Measurements from ENCODE around the gene GRM7. TPM values are rescaled to one million over a fixed set of nuclear protein-coding genes. Genes with fewer than 3 reads are reported as not detected.

GRM7 gene
- total and polyA plus RNA-seq, 2 experiments from 2014 or later = 1.7 to 2.7 TPM

DNA sequence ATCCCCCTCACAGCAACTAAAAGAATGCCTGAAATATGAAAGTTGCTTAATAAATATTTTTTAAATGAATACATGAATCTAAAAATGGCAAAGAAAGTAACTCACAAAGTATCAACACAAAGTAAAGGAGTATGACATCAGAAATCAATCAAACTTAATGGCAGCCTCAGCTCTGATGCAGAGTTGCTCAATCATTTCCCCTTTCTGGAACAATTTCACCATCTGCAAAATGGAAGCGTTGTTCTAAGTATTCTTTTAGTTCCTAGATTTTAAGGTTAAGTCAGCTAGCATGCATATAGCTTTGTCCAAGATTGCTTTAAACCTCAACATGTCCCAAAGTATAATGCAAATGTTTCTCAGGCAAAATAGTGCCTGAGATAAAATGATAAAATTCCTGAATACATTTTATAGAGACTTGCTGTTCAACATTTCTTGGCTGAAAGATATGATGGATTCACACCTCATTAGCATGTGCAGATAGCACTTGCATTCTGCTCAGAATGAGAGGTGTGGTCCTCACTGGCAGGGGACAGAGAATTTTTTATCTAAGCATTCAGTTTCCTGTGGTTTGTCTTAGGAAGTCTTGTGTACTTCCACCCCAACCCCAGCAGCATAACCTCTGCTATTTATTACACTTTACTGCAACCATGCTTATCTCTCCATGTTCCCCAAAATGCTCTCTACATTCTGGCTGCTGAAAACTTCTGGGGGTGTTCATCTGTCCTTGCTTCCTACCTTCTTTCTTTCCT is 429.3 kb downstream of the GRM7 start:
- Histone ChIP-seq H3K4me2 (no peak overlapping the region), H3K27ac (no peak overlapping the region), H3K9me3 (ENCODE audit: low read depth) (no peaks in the 10 kb centered on the region), H3K4me3 (no peak overlapping the region), H4K20me1 (ENCODE audit: insufficient read depth, poor library complexity, severe bottlenecking) (no peaks in the 10 kb centered on the region), H2AFZ (no peak overlapping the region), H3K27me3 (no peaks in the 10 kb centered on the region), H3K36me3 (replicated peaks; ENCODE audit: insufficient read depth, low read depth) (no peaks in the 10 kb centered on the region), H3K79me2 (no peaks in the 10 kb centered on the region), H3K4me1 (ENCODE audit: insufficient read depth) (no peaks in the 10 kb centered on the region), H3K9me2 (replicated peaks; ENCODE audit: insufficient read depth) (no peaks in the 10 kb centered on the region)
- TF ChIP-seq EZH2 (IDR thresholded peaks at IDR 0.05; ENCODE audit: borderline replicate concordance) (no peak), EZH2phosphoT487 (IDR thresholded peaks at IDR 0.05; ENCODE audit: low read depth, severe bottlenecking, unreplicated experiment) (no peak)
- TF ChIP-seq, protein P1, sequence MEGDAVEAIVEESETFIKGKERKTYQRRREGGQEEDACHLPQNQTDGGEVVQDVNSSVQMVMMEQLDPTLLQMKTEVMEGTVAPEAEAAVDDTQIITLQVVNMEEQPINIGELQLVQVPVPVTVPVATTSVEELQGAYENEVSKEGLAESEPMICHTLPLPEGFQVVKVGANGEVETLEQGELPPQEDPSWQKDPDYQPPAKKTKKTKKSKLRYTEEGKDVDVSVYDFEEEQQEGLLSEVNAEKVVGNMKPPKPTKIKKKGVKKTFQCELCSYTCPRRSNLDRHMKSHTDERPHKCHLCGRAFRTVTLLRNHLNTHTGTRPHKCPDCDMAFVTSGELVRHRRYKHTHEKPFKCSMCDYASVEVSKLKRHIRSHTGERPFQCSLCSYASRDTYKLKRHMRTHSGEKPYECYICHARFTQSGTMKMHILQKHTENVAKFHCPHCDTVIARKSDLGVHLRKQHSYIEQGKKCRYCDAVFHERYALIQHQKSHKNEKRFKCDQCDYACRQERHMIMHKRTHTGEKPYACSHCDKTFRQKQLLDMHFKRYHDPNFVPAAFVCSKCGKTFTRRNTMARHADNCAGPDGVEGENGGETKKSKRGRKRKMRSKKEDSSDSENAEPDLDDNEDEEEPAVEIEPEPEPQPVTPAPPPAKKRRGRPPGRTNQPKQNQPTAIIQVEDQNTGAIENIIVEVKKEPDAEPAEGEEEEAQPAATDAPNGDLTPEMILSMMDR (IDR thresholded peaks at IDR 0.05; ENCODE audit: poor library complexity) = no peak
- no peak for DNase-seq (ENCODE audit: low spot score)
- 85% methylated on average over 1 of the region's 1 CpG for WGBS (ENCODE audit: low lambda C conversion rate, missing lambda C conversion rate)

DNA sequence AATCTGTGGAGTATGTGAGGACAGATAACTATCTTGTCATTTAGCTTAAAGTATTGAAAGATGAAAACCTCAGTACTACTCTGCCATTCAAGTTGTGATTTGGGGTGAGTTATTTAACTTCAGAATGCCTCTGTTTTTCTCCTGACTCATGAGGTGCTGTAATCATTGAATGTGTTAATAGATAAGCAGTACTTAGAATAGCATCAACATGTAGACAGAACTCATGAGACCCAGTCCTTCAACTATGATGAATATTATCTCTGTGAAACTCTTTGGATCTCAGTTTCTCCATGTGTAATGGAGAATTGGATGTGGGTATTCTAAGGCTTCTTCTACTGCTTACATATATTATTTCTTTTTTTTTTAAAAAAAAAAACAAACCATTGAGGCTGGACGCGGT is 431.4 kb downstream of the GRM7 start:
- Histone ChIP-seq H3K79me2 (no peaks in the 10 kb centered on the region), H2AFZ (no peak overlapping the region), H3K36me3 (replicated peaks; ENCODE audit: insufficient read depth, low read depth) (no peaks in the 10 kb centered on the region), H3K4me3 (no peak overlapping the region), H3K4me1 (ENCODE audit: insufficient read depth) (no peaks in the 10 kb centered on the region), H3K9me2 (replicated peaks; ENCODE audit: insufficient read depth) (no peaks in the 10 kb centered on the region), H3K4me2 (no peak overlapping the region), H4K20me1 (ENCODE audit: insufficient read depth, poor library complexity, severe bottlenecking) (no peaks in the 10 kb centered on the region), H3K27ac (no peak overlapping the region), H3K9me3 (ENCODE audit: low read depth) (no peaks in the 10 kb centered on the region), H3K27me3 (no peaks in the 10 kb centered on the region)
- TF ChIP-seq EZH2 (IDR thresholded peaks at IDR 0.05; ENCODE audit: borderline replicate concordance) (no peak), EZH2phosphoT487 (IDR thresholded peaks at IDR 0.05; ENCODE audit: low read depth, severe bottlenecking, unreplicated experiment) (no peak)
- TF ChIP-seq, protein P1 (IDR thresholded peaks at IDR 0.05; ENCODE audit: poor library complexity) = no peak
- WGBS (ENCODE audit: low lambda C conversion rate, missing lambda C conversion rate) = 100% methylated on average over 2 of the region's 2 CpGs
- DNase-seq (ENCODE audit: low spot score) = no peak

DNA sequence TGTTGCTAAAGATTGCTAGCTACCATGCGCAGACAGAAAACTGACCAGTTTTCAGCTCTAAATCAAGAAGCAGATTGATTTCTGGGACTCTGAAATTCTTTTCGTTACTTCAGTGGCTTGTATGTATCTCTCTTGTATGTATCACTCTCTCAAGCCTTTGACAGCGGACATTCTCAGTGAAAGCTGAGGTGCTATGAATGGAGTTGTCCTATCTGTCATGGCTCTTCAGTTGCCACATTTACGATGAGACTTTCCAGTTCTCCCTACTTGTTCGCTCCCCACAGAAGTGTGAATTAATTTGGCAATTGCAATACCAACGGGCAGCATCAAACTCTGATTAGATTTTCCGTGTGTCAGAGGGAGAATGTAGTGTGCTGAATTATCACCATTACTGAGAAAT is 432.4 kb downstream of the GRM7 start:
- Histone ChIP-seq H3K36me3 (replicated peaks; ENCODE audit: insufficient read depth, low read depth) (no peaks in the 10 kb centered on the region), H3K27me3 (no peaks in the 10 kb centered on the region), H3K4me2 (no peak overlapping the region), H3K27ac (no peak overlapping the region), H3K9me2 (replicated peaks; ENCODE audit: insufficient read depth) (no peaks in the 10 kb centered on the region), H3K4me1 (ENCODE audit: insufficient read depth) (no peaks in the 10 kb centered on the region), H3K4me3 (no peak overlapping the region), H4K20me1 (ENCODE audit: insufficient read depth, poor library complexity, severe bottlenecking) (no peaks in the 10 kb centered on the region), H2AFZ (no peak overlapping the region), H3K79me2 (no peaks in the 10 kb centered on the region), H3K9me3 (ENCODE audit: low read depth) (no peaks in the 10 kb centered on the region)
- TF ChIP-seq, protein P1 (IDR thresholded peaks at IDR 0.05; ENCODE audit: poor library complexity) = no peak
- TF ChIP-seq EZH2 (IDR thresholded peaks at IDR 0.05; ENCODE audit: borderline replicate concordance) = no peak
- TF ChIP-seq EZH2phosphoT487 (IDR thresholded peaks at IDR 0.05; ENCODE audit: low read depth, severe bottlenecking, unreplicated experiment) = no peak
- WGBS (ENCODE audit: low lambda C conversion rate, missing lambda C conversion rate) = 88% methylated on average over 7 of the region's 7 CpGs
- DNase-seq (ENCODE audit: low spot score) = no peak
